HG02588 (cell line): ENCODE data around the gene SRL.

ENCODE experiments used
- ATAC-seq: cut with Tn5 transposase; IDR thresholded peaks from one replicate; pipeline ENCODE4 v1.9.1; 2021; ENCODE audit warnings: mild to moderate bottlenecking, moderate library complexity; ENCODE audit not compliant: unreplicated experiment

The SRL gene

DNA sequence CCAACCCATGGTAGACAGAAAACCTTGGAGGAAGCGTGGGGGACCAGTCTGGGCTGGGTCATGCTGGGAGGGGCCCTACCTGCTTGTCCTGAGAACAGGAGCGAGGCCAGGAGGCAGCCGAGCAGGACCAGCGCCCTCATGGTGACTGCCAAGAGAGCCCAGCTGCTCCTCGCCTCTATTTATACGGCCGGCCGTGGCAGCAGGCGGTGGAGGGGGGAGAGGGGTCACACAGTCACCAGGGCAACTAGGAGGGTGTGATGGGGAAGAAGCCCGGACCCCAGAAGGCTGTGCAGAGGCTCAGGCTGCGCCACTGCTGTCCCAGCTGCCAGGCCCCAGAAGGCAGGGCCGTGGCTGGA is at the start of gene SRL:
TSS of gene SRL (minus strand) at position 153 of the 356 bp plus-strand sequence. CDS start at position 140, 13 bp downstream.
- ATAC-seq: no peak

DNA sequence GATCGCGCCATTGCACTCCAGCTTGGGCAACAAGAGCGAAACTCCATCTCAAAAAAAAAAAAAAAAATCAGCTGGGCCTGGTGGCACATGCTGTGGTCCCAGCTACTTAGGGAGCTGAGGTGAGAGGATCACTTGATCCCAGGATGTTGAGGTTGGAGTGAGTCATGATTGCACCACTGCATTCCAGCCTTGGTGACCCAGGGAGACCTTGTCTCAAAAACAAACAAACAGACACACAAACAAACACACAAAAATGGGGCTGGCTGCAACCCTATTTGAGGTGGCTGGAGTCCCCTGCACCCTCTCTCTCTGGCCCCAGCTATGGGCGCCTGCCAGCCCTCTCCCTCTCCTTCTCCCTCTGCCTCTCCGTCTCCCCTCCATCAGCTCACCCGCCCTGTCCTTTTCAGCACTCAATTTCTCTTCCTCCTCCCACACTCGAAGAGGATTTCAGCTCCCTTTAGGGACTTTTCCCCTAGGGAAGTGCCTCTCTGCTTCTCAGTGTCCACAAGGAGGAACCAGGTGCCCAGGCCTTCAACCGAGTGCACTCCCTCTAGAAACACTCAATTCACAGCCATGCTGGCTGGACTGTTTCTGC is 48.5 kb upstream of the SRL start:
- no peak for ATAC-seq

DNA sequence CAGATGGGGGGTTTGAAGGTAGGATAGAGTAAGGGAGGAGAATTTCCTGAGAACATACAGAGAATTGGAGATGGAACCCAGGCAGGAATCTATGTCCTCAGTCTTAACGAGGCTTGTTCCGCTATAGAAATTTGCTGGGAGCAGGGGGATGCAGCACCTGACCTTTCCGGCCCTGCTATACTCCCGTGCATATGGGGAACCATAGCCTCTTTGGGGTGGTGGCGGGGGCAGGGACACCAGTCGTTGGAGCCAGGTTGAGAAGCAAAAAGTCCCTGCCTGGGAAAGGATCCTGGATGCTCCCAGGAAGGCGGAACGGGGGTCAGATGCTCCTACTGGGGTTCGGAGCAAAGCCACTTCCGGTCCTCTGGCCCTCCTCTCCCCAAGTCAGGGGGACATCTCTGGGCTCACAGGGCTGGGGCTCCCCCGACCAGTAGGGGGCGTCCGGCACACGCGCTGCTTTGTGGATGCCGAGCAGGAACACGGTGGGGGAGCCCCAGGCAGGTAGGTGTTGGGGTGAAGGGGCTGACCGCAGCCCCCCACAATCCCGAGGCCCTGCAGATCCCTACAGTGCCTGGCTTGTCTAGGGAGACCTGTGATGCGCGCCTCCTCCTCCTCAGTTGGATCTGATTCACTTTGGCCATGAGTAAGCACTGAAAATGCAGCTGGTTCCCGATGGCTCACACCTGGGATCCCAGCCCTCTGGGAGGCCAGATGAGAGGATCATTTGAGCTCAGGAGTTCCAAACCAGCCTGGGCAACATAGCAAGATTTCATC is 46.5 kb upstream of the SRL start:
- peak; percentile 81 for ATAC-seq

DNA sequence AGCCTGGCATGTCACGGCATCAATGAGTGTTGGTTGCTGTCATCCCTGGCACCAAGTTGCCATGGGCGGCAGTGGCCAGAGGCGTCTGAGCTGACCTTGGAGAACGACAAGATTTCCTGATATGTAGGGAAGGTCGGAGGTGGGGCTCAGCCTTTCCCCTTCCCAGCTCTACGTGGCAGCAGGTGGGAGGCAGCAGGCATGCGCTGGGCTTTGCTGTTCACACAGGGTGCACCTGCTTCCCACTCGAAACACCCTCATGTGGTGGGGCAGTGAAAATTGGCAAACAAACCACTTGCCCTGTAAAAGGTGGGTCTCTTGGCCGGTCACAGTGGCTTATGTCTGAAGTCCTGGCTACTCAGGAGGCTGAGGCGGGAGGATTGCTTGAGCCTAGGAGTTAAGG is 43.3 kb upstream of the SRL start:
- no peak for ATAC-seq

DNA sequence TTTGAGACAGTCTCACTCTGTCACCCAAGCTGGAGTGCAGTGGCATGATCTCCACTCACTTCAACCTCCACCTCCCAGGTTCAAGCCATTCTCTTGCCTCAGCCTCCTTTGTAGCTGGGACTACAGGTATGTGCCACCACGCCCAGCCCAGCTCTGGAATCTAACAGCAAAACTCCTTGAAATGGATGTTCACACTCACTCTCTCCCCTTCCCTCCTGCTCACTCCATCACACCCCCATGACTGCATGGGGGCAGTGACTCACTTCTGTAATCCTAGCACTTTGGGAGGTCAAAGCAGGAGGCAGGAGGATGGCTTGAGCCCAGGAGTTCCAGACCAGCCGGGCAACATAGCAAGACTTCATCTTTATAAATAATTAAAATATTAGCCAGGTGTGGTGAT is 42.1 kb upstream of the SRL start:
- ATAC-seq: no peak

DNA sequence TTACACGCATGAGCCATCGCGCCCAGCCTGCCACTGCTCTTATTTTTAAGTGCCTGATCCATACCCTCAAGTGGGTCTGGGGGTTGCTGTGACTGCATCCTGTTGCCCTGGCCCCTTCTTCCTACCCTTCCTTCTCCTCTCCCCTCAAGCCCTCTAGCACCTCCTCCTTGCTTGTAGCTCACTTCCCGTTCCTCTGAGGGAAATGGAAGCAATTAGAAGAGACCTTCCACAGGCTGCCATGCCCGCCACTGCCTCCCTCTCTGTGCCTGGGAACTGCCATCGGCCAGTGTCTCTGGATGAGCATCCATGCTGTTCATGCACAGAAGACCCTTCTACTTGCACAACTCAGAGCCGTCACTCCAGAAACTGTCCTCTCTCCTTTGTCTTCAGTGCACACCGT is 41.6 kb upstream of the SRL start:
- ATAC-seq: no peak

DNA sequence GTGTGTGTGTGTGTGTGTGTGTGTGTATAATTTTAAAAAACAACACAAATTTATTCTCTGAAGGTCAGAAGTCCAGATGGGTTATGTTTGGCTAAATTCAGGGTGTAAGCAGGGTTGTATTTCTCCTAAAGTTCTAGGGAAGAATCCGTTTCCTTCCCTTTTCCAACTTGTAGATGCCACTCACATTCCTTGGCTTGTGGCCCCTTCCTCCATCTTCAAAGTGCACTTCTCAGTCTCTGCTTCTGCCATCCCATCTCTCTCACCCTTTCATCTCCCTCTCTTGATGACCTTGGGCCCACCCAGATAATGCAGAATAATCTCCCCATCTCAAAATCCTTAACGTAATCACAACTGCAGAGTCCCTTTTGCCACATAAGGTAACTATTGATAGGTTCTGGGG is 38.7 kb upstream of the SRL start:
- ATAC-seq: no peak

DNA sequence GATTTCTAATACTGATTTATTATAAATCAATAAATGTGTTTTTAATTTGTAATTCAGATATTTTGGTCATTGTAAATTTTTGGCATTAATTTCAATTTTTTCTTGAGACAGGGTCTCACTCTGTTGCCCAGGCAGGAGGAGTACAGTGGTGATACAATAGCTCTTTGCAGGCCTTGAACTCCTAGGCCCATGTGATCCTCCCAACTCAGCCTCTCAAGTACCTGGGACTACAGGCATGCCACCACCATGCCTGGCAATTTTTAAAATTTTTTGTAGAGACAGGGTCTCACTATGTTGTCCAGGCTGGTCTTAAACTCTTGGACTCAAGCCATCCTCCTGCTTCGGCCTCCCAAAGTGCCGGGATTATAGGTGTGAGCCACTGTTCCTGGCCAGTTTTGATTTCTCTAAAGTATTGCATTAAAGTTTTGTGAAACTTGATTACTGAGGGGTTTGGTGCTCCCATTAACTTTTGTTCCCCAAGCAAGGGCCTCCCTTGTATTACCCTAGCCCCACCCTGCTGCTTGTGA is 36.2 kb upstream of the SRL start:
- ATAC-seq: no peak

DNA sequence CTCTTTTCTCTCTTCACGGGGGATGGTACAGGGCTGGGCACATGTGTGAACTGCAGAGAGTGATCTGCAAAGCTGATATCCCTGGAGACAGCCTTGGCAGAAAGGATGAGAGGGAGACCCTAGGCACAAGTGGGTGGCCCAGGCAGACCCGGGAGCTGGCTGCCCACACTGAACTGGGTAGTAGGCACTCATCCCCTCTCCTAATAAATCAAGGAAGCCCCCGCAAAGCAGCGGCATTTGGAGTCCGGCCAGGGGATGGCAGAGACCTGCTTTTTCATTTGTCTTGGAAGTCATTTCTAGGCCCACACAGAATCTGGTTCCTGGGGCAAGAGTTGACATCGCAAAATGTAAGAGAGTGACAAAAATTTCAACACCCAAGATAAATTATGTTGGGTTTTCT is 34.0 kb upstream of the SRL start:
- ATAC-seq: no peak

DNA sequence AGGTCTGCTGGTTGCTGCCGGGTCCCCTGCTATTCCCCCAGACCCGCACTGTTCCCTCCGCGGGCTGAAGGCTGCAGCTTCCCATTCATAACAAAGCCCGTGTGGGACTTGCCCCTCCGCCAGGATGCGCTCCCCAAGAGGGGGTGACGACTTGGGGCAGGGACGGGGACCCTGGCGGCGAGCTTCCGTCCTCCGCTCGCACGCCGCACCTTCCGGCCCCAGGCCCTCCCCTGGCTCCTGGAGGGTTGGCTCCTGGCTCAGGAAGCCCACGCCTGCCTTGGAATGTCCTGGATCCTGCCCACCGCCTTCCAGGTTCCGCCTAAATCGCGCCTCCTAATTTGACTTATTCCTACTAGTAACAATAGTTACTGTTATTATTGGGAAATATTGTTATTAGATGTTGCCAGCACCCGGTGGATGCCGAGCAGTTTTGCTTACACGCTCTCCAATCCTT is 32.0 kb upstream of the SRL start:
- no peak for ATAC-seq

DNA sequence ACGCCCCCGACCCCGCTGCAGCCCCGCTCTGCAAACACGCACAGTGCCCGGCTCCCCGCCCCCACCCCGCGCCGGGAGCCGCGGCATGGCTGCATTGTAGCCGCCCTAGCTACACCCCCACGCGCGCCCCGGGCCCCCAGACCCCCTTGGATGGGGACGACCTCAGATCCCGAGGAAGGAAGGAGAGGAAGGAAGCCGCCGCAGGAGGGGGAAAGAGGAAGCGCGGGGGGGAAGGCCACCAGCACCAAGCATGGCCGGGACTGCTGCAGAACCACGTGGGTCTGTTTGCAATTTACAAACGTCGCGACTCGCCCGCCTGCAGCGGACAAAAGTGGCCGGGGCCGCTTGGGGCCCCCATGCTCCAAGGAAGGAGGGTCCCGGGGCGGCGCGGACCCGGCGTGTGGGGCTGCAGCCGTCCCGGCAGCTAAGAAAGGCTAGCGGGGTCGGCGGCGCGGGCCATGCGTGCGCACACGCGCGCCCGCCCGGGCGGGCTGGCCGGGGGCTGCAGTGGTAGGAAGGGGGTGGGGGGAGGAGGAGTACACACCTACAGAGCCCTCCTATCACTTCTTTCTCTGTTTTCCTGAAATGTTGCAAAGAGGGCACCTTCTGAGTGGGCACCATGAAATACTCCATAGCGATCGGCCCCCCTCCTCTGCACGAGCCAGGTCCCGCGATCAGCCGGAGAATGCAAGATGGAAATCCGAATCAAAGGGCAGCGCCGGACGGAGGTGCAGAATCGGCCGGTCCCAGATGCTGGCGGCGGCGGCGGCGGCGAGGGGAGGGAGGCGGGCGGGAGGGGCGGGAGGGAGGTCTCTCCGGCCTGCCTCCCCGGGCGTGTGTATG is 30.5 kb upstream of the SRL start:
- no peak for ATAC-seq

DNA sequence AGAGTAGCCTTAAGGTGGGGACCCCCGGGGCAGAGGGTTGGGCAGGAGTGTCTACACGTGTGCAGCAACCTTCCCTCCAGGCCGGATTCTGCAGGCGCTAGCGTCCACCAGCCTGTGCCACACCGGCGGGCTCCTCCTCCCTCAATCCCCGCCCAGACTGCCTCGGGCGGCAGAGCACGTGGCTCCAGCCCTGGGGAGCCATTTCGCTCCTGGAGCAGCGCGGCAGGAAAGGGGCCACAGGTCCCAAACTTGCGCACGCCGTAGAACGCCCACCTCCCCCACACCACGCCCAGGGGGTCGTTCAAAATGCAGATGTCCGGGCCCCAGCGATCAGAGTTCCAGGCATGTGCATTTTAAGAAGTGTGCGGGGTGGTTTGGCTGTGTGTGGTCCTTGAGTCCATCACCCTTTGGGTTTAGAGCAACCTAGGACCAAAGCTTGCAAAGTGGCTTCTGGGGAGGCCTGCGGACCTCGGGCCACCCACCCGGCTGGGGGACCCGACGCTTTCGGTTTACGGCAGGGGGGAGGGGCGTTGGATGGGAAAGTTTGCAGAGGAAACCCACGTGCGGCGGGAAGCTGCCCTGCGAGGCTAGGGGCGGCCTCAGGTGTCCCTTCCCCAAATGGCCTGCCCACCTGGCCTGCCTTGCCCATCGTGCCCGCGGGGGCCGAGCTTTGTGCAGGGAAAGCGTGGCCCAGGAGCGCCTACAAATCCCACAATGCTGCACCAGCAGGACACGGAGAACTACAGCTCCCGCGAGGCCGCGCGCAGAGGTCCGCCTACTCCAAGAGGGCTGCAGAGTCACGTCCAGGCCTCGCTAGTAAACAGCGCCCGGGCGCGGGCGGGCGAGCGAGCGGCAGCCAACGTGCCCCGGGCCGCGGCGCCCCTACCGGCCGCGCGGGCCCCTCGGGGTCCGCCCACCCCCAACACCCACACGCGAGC is 29.6 kb upstream of the SRL start:
- ATAC-seq: peak; percentile 63

DNA sequence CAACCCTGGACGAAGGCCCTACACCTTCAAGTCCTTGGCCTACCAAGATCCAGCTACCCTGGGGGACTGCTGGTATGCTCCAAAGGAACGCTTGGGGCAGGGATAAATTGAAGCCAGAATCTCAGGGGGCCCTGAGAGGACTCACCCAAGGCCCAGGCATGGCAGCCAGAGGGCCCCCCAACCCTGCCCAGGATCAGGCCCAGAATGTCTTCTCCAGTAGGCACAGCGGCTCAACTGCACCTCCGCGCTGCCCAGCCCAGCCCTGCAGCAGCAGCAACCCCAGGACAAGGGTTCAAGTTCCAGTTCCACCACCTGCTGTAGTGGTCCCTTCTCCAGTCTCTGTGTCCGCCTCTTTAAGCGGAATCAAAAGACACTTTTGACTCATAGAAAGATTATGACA is 28.7 kb upstream of the SRL start:
- ATAC-seq: no peak

DNA sequence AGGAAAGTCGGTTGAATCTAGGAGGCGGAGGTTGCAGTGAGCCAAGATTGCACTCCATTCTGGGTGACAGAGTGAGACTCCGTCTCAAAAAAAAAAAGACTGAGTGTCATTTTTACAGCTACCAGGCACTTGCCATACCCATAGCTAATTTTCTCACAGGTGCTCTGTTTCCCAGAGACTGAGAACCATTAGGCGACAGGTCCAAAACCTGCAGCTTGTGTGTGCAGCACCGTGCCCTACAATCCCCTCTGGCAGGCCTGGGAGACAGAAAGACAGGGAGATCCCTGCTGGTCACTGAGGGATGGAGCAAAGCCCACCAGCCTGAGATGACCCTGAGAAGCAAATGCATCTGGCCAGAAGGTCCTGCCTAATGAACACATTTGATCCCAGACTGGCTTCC is 28.2 kb upstream of the SRL start:
- ATAC-seq: no peak

DNA sequence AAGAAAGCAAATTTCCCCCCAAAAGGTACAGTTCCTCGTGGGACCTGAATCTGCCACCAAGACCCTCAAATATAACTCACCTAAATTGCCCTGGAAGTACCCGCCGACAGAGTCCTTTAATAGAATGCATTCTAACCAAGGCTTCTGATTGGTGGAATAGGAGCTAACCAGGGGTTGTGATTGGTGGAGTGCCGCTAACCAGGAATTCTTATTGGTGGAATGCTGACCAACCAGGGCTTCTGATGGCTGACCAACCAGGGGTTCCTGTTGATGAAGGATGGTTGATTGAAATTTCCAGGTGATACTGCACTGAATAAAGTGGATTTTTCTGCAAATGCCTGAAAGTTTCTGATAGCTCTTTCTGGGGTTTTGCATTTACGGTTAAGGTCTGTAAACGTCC is 24.5 kb upstream of the SRL start:
- ATAC-seq: no peak

DNA sequence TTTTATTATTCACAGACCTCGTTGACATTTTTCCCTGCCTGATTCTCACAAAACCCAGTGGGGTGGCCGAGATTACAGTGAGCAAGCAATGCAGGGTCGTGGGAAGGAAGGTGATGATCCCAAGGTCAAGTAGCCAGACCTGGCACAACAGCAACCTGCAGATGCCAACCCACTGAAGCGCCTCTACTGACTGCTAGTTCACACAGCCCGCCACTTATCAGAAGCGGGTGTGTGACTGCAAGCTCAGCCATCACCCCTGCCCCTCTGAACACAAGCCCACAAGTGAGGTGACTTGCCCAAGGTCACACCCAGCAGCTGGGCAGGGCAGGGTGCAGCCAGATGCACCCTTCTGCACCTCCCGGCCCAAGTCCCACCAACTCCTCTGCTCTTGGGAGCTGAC is 23.8 kb upstream of the SRL start:
- ATAC-seq: no peak

DNA sequence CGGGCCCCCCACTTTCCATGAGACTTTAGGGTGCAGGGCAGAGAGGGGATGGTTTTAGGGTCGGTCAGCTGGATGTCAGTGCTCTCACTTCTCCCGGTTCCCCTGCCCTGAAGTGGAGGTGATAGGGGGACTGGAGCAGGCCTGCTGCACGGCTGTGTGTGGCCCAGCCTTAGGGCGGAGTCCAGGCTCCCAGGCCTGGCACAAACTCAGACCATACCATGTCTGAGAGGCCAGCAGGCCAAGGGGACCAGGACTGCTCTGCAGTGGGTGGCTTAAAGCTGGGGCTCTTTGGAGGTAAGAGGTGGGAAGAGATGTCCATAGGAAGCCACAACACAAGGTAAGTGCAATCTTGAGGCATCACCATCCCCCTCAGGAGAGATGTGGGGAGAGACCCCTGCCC is 22.7 kb upstream of the SRL start:
- no peak for ATAC-seq

DNA sequence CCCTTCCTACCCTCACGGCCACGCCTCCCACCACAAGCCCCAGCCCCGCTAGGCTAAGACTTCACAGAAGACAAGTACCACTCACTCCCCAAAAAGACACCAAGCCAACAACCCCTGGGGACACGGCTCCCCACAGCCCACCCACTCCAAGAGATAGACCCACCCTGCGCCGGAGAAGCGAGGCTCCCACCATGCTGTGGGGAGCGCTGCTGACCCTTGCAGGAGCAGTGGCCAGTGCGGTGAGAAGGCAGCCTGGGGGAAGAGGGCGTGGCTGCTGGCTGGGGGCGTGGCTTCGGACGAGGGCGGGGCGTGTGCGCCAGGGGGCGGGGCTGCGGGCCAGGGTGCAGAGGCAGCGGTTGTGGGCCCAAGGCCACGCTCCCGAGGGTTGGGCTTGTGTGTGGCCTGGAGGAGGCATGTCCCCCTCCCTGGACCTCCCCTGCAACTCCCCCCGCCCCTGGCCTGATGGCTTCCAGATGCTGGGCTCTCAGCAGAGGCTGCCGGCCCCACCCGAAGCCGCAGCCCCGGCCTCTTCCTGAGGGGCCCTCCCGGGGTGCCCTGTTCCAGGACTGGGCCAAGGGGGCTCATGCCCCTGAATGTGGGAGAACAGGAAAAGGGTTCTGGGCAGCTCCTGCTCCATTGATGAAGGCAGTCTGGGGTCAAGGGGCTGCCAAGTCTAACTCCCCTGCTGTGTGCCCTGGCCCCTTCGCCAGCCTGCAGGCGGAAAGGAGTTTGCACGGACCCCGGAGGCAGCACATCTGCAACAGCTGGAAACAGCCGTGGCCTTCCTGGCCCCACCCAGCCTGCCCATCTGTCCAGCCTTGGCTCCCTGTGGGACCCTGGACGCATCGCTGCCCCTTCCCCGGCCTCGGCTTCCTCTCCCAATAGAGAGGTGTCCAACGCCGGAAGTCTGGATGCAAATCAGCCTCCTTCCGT is 21.9 kb upstream of the SRL start:
- no peak for ATAC-seq

DNA sequence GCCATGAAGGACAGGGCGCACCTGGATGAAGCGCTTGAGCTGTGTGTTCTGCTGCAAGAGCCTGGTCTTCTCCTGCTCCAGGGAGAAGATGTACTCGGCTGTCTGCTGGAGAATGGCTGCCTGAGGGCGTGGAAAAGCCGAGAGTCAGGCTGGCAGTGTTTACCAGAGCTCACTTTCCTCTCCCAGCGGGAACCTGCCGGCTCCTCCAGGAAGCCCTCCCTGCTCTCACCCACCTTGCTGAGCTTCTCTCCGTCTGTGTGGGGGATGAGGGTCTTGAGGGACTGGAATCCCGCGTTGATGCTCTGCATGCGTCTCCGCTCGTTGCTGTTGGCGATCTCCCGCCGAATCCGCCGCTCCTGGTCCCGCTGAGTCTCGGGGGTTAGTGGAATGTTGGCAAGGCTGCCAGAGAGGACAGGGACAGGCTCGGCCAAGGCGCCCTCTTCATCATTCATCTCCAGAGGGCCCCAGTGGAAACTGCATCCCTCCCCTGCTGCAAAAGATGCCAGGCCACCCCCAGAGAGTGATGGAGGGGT is 20.5 kb upstream of the SRL start:
- no peak for ATAC-seq
